ENCODE measurements around the gene CX3CL1.
"Not testable (repeated sequence)": the region's sequence is repeated elsewhere in the genome, so short reads cannot be mapped to it uniquely, and the experiment has no call there.

Gene CX3CL1

DNA sequence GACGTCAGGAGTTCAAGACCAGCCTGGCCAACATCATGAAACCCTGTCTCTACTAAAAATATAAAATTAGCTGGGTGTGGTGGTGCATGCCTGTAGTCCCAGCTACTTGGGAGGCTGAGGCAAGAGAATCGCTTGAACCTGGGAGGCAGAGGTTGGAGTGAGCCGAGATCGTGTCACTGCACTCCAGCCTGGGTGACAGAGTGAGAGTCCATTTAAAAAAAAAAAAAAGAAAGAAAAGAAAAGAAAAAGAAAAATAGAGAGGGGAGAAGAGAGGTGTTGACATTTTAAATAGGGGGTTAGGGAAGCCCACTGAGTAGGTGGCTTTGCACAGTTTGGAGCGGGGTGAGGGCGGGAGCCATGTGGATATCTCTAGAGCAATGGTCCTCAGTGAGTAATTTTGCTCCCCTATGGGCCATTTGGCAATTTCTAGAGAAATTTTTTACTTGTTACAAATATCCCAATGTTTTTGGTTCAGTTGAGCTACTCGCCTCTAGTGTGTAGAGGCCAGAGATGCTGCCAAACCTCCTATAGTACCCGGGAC is 2.7 kb downstream of the CX3CL1 start:
- H3K27me3 ChIP-seq (ENCODE audit: insufficient read depth, low read length); H3K9me3 ChIP-seq (ENCODE audit: insufficient read depth, low read depth, low read length); H3K4me3 ChIP-seq (ENCODE audit: low read length); H3K36me3 ChIP-seq (ENCODE audit: insufficient read depth, low read depth, low read length); H3K9ac ChIP-seq (ENCODE audit: low read depth, low read length); H3K27ac ChIP-seq (ENCODE audit: low read length): not testable (repeated sequence)
- peaks cover 20% of the 10 kb centered on the region for H3K4me1 ChIP-seq (ENCODE audit: insufficient read depth, low read length)

DNA sequence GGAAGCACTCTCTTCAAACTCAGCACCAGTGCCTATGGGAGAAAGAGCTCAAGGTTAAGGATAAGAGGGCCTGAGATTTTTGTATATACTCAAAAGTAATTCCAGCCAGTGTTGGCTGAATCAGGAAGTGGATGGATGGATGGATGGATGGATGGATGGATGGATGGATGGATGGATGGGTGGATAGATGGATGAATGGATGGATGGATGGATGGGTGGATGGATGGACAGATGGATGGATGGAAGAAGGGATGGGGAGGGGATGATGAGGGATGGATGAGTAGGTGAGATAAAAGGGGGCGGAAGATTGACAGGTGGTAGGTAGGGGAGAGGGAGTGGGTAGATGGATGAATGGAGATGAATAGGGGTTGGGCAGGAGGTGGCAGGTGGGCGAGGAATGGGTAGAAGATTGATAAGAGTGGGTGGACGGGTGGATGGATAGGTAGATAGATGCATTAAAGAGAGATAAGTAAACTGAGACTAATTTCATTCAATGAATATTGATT is 4.1 kb downstream of the CX3CL1 start:
- H3K4me1 ChIP-seq (ENCODE audit: insufficient read depth, low read length): peaks cover 20% of the 10 kb centered on the region
- H3K9me3 ChIP-seq (ENCODE audit: insufficient read depth, low read depth, low read length): no peaks in the 10 kb centered on the region
- H3K9ac ChIP-seq (ENCODE audit: low read depth, low read length): no peak overlapping the region
- H3K4me3 ChIP-seq (ENCODE audit: low read length): no peak overlapping the region
- H3K27ac ChIP-seq (ENCODE audit: low read length): no peak overlapping the region
- no peaks in the 10 kb centered on the region for H3K27me3 ChIP-seq (ENCODE audit: insufficient read depth, low read length)
- no peaks in the 10 kb centered on the region for H3K36me3 ChIP-seq (ENCODE audit: insufficient read depth, low read depth, low read length)

DNA sequence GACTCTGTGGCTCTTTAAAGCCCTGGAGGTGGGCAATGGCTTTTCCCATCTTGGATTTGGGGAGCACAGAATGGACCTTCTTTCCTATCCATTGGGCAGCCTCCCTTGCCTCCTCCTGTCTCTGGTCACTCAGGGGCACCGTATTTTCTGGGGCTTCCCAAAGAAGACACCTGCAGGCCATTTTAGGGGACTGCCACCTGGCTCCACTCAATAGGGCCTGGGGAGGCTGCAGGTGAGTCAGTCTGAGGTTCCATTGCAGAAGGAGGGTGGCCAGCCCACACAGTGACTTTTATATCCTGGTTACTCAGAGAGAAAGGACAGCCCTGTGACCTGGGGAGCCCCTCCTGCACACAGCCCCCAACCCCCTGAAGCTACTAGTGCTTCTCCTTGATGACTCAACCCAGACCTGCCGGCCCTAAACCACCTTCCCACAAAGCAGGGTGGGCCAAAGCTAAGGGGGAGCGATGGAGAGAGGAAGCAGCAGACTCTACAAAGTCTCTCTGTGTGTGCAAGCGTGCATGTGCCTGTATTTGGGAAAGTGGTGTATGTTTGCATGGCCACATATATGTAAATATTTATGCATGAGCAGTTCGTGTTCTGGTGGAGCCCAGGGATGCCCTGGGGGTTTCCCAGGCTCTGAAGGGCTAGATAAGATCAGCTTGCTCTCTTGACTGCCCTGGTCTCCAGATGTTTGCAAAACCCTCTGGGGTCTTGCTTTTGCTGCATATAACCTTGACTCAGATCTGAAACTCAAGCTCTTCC is 5.0 kb downstream of the CX3CL1 start:
- no peak overlapping the region for H3K9ac ChIP-seq (ENCODE audit: low read depth, low read length)
- no peaks in the 10 kb centered on the region for H3K27me3 ChIP-seq (ENCODE audit: insufficient read depth, low read length)
- no peaks in the 10 kb centered on the region for H3K9me3 ChIP-seq (ENCODE audit: insufficient read depth, low read depth, low read length)
- no peak overlapping the region for H3K4me3 ChIP-seq (ENCODE audit: low read length)
- peaks cover 20% of the 10 kb centered on the region for H3K4me1 ChIP-seq (ENCODE audit: insufficient read depth, low read length)
- H3K27ac ChIP-seq (ENCODE audit: low read length): no peak overlapping the region
- H3K36me3 ChIP-seq (ENCODE audit: insufficient read depth, low read depth, low read length): no peaks in the 10 kb centered on the region

DNA sequence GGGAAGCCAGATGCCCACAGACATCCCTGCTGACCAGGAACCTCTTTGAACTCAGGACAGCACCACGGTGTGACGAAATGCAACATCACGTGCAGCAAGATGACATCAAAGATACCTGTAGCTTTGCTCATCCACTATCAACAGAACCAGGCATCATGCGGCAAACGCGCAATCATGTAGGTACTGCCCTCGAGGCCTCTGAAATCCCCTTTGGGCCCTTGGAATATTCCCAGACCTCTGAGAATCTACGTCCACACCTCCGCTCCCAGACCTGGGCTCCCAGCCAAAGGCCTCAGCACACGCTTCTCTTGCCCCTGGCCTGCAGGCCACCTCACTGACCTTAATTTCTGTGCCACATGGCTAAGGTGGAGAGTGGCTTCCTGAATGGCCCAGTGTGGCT is 7.3 kb downstream of the CX3CL1 start:
- 0 out of 2 replicates have a peak, but pooled peaks cover 5% of the 10 kb centered on the region for H3K4me1 ChIP-seq (ENCODE audit: insufficient read depth, low read length)
- no peak overlapping the region for H3K27ac ChIP-seq (ENCODE audit: low read length)
- H3K4me3 ChIP-seq (ENCODE audit: low read length): no peak overlapping the region
- no peaks in the 10 kb centered on the region for H3K36me3 ChIP-seq (ENCODE audit: insufficient read depth, low read depth, low read length)
- no peaks in the 10 kb centered on the region for H3K27me3 ChIP-seq (ENCODE audit: insufficient read depth, low read length)
- H3K9ac ChIP-seq (ENCODE audit: low read depth, low read length): no peak overlapping the region
- H3K9me3 ChIP-seq (ENCODE audit: insufficient read depth, low read depth, low read length): no peaks in the 10 kb centered on the region

DNA sequence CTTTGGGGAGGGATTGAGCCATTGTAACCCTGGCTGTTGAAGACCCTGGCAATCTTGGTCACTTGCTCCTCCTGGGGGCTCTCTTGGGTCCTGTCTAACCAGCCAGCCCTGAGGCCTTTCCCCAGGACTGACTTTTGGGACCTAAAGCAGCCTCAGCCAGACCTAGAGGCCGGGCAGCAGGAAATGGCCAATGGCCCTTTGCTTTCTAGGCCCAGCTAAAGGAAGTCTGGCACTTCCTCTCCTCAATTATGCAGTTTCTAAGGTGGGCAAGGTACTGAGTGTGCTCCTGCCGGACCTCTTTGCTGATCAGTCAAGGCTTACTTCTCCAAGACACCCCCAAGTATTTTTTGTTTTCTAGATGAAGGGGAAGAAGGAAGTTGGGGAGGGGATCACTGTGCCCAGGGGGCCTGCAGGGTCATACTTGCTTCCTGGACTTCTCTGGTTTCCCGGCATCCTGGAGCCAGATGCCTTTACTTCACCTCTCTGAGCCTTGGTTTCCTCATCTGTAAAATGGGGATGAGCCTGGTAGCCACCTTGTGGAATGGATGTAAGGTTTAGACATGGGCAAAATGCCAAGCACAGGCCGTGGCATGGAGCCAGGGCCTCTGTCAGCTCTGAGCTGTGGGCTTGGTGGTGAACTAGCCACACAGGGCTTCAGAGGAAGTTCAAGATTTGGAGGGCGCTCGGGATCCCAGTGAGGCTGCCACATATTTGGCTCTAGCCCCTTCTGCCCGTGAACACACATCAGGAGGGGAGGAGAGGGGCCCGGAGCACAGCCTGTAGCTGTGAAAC is 8.6 kb downstream of the CX3CL1 start:
- Histone ChIP-seq H3K4me3 (ENCODE audit: low read length) (no peak overlapping the region), H3K9ac (ENCODE audit: low read depth, low read length) (no peak overlapping the region), H3K27ac (ENCODE audit: low read length) (no peak overlapping the region), H3K4me1 (ENCODE audit: insufficient read depth, low read length) (0 out of 2 replicates have a peak, but pooled peaks cover 5% of the 10 kb centered on the region), H3K27me3 (ENCODE audit: insufficient read depth, low read length) (no peaks in the 10 kb centered on the region), H3K9me3 (ENCODE audit: insufficient read depth, low read depth, low read length) (no peaks in the 10 kb centered on the region), H3K36me3 (ENCODE audit: insufficient read depth, low read depth, low read length) (no peaks in the 10 kb centered on the region)

DNA sequence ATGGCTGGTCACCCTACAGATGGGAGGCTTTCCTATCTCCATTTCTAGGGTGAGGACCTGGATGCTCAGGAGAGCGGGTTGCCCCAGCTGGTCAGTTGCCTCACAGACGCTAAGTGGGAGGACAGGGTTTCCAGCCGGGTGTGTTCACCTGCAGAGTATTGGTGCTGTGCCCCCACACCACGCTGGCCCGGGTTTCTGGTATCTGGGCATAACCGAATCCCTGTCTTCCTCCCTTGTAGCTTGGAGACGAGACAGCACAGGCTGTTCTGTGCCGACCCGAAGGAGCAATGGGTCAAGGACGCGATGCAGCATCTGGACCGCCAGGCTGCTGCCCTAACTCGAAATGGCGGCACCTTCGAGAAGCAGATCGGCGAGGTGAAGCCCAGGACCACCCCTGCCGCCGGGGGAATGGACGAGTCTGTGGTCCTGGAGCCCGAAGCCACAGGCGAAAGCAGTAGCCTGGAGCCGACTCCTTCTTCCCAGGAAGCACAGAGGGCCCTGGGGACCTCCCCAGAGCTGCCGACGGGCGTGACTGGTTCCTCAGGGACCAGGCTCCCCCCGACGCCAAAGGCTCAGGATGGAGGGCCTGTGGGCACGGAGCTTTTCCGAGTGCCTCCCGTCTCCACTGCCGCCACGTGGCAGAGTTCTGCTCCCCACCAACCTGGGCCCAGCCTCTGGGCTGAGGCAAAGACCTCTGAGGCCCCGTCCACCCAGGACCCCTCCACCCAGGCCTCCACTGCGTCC is 9.7 kb downstream of the CX3CL1 start:
- H3K4me1 ChIP-seq (ENCODE audit: insufficient read depth, low read length): peaks cover 9% of the 10 kb centered on the region; the same call in 1 of the 2 replicates
- no peaks in the 10 kb centered on the region for H3K27me3 ChIP-seq (ENCODE audit: insufficient read depth, low read length)
- H3K9ac ChIP-seq (ENCODE audit: low read depth, low read length): no peak overlapping the region
- no peaks in the 10 kb centered on the region for H3K9me3 ChIP-seq (ENCODE audit: insufficient read depth, low read depth, low read length)
- no peak overlapping the region for H3K4me3 ChIP-seq (ENCODE audit: low read length)
- no peaks in the 10 kb centered on the region for H3K36me3 ChIP-seq (ENCODE audit: insufficient read depth, low read depth, low read length)
- H3K27ac ChIP-seq (ENCODE audit: low read length): no peak overlapping the region

DNA sequence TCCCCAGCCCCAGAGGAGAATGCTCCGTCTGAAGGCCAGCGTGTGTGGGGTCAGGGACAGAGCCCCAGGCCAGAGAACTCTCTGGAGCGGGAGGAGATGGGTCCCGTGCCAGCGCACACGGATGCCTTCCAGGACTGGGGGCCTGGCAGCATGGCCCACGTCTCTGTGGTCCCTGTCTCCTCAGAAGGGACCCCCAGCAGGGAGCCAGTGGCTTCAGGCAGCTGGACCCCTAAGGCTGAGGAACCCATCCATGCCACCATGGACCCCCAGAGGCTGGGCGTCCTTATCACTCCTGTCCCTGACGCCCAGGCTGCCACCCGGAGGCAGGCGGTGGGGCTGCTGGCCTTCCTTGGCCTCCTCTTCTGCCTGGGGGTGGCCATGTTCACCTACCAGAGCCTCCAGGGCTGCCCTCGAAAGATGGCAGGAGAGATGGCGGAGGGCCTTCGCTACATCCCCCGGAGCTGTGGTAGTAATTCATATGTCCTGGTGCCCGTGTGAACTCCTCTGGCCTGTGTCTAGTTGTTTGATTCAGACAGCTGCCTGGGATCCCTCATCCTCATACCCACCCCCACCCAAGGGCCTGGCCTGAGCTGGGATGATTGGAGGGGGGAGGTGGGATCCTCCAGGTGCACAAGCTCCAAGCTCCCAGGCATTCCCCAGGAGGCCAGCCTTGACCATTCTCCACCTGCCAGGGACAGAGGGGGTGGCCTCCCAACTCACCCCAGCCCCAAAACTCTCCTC is 10.4 kb downstream of the CX3CL1 start:
- H3K4me3 ChIP-seq (ENCODE audit: low read length): no peak overlapping the region
- H3K9ac ChIP-seq (ENCODE audit: low read depth, low read length): no peak overlapping the region
- no peak overlapping the region for H3K27ac ChIP-seq (ENCODE audit: low read length)
- peaks cover 7% of the 10 kb centered on the region; the same call in 1 of the 2 replicates for H3K4me1 ChIP-seq (ENCODE audit: insufficient read depth, low read length)
- no peaks in the 10 kb centered on the region for H3K27me3 ChIP-seq (ENCODE audit: insufficient read depth, low read length)
- H3K36me3 ChIP-seq (ENCODE audit: insufficient read depth, low read depth, low read length): no peaks in the 10 kb centered on the region
- H3K9me3 ChIP-seq (ENCODE audit: insufficient read depth, low read depth, low read length): no peaks in the 10 kb centered on the region

DNA sequence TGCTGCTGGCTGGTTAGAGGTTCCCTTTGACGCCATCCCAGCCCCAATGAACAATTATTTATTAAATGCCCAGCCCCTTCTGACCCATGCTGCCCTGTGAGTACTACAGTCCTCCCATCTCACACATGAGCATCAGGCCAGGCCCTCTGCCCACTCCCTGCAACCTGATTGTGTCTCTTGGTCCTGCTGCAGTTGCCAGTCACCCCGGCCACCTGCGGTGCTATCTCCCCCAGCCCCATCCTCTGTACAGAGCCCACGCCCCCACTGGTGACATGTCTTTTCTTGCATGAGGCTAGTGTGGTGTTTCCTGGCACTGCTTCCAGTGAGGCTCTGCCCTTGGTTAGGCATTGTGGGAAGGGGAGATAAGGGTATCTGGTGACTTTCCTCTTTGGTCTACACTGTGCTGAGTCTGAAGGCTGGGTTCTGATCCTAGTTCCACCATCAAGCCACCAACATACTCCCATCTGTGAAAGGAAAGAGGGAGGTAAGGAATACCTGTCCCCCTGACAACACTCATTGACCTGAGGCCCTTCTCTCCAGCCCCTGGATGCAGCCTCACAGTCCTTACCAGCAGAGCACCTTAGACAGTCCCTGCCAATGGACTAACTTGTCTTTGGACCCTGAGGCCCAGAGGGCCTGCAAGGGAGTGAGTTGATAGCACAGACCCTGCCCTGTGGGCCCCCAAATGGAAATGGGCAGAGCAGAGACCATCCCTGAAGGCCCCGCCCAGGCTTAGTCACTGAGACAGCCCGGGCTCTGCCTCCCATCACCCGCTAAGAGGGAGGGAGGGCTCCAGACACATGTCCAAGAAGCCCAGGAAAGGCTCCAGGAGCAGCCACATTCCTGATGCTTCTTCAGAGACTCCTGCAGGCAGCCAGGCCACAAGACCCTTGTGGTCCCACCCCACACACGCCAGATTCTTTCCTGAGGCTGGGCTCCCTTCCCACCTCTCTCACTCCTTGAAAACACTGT is 11.3 kb downstream of the CX3CL1 start:
- H3K4me3 ChIP-seq (ENCODE audit: low read length): no peak overlapping the region
- H3K27ac ChIP-seq (ENCODE audit: low read length): no peak overlapping the region
- no peak overlapping the region for H3K9ac ChIP-seq (ENCODE audit: low read depth, low read length)
- no peaks in the 10 kb centered on the region for H3K9me3 ChIP-seq (ENCODE audit: insufficient read depth, low read depth, low read length)
- no peaks in the 10 kb centered on the region for H3K36me3 ChIP-seq (ENCODE audit: insufficient read depth, low read depth, low read length)
- peaks cover 4% of the 10 kb centered on the region; the same call in 1 of the 2 replicates for H3K4me1 ChIP-seq (ENCODE audit: insufficient read depth, low read length)
- no peaks in the 10 kb centered on the region for H3K27me3 ChIP-seq (ENCODE audit: insufficient read depth, low read length)

DNA sequence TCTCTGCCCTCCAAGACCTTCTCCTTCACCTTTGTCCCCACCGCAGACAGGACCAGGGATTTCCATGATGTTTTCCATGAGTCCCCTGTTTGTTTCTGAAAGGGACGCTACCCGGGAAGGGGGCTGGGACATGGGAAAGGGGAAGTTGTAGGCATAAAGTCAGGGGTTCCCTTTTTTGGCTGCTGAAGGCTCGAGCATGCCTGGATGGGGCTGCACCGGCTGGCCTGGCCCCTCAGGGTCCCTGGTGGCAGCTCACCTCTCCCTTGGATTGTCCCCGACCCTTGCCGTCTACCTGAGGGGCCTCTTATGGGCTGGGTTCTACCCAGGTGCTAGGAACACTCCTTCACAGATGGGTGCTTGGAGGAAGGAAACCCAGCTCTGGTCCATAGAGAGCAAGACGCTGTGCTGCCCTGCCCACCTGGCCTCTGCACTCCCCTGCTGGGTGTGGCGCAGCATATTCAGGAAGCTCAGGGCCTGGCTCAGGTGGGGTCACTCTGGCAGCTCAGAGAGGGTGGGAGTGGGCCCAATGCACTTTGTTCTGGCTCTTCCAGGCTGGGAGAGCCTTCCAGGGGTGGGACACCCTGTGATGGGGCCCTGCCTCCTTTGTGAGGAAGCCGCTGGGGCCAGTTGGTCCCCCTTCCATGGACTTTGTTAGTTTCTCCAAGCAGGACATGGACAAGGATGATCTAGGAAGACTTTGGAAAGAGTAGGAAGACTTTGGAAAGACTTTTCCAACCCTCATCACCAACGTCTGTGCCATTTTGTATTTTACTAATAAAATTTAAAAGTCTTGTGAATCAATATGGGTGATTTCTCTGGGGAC is 12.2 kb downstream of the CX3CL1 start:
- Histone ChIP-seq H3K9me3 (ENCODE audit: insufficient read depth, low read depth, low read length) (no peaks in the 10 kb centered on the region), H3K9ac (ENCODE audit: low read depth, low read length) (no peak overlapping the region), H3K27ac (ENCODE audit: low read length) (no peak overlapping the region), H3K4me1 (ENCODE audit: insufficient read depth, low read length) (peaks cover 4% of the 10 kb centered on the region; the same call in 1 of the 2 replicates), H3K4me3 (ENCODE audit: low read length) (no peak overlapping the region), H3K36me3 (ENCODE audit: insufficient read depth, low read depth, low read length) (no peaks in the 10 kb centered on the region), H3K27me3 (ENCODE audit: insufficient read depth, low read length) (no peaks in the 10 kb centered on the region)
